T-helper 9 cell (primary cell): ENCODE results near the gene MCFD2.
"Not testable (repeated sequence)": the region's sequence is repeated elsewhere in the genome, so short reads cannot be mapped to it uniquely, and the experiment has no call there.

ENCODE experiments used
- DNase-seq: peaks from one replicate; pipeline ENCODE4 v3.0.0-alpha.2; 2020

MCFD2 gene

DNA sequence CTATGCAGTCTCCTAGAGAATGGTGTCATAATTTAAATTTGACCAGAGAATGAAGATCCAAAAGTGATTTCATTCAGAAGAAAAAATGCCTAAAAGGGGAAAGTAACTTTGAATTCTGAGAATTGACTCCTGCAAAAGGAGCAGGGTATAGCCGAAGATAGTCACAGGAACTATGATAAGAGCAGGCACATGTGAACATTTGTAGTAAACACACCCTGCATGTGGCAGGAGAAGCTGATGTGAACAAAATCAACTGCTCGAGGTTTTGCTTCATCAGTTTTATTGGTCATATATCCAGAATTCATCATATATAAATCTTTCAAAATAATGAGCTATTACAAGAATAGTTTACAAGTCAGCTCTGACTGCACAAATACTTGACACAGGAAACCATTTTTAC, 14.0 kb downstream of the MCFD2 start:
- no peak for DNase-seq

DNA sequence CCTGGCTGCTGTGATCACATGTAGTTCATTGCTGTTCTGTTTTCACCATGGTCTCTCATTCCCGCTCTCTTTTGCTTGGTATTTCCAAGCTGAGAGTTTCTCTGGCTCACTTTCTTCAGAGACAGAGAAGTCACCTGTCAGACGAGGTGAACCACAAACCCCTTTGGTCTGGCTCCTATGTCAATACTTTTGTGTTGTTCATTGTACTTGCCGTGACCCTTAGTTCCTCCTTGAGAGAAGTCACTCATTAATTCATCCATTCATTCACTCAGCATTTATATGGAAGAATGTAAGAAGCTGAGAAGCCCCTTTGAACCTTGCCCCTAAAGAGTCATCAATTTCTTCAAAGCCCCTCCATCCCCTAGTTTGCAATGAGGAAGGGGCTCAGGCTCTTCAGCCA, 15.2 kb downstream of the MCFD2 start:
- DNase-seq: no peak

DNA sequence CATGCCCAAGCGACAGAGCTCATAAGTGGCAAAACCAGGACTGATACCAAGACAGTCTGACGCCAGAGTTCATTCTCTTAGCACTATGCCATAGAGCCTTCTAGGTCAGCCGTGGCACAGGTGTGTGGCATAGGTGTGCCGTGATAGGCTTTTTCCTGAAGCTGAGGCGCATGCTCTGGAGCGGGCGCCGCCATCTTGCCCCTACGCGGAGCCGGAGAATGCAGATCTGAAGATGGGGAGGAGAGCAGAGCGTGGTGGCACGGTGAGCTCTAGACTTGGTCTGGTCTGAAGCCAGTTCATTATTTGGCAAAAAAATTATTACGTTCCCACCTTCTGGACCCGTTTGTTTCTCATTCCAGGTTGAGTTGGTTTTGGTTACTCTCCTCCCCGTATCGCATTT, 16.6 kb downstream of the MCFD2 start:
- DNase-seq: no peak

DNA sequence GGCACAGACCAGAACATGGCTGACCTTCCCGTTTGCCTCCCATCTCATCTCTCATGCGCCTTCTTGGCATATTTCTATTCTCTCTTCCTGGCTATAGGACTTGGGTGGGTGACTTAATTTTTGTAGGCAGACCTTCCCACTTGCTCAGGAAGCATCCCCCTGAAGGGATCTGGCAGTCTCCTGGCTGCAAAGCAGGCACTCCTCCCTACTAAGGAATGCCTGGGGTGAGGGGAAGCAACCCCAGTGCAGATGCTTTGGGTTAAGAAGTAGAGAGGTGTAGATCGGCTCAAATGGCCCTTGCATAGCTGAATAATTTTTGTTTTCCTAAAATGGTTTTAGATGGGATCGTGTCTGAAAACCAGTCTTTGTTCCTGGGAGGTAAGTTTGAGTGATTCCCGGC, 17.6 kb downstream of the MCFD2 start:
- no peak for DNase-seq

DNA sequence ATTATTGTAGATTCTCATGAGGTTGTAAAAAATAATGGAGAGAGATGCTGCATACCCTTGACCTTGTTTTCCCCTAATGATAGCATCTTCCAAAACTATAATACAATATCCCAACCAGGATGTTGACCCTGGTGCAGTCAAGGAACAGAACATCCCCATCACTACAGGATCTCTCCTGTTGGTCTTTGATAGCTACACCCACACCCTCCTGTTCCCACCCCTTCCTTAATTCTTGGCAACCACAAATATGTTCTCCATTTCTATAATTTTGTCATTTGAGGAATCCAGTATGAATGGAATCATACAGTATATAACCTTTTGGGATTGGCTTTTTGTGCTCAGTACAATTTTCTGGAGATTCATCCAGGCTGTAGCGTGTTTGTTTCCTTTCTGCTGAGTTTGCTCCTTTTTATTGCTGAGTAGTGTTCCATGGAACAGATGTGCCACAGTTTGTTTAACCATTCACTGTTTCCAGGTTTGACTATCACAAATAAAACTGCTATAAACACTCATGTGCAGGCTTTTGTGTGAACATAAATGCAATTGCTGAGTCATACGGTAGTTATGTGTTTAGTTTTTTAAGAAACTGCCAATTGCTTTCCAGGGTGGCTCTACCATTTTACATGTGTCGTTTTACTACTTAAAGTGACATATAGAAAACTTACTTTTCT, 22.2 kb downstream of the MCFD2 start:
- DNase-seq: no peak

DNA sequence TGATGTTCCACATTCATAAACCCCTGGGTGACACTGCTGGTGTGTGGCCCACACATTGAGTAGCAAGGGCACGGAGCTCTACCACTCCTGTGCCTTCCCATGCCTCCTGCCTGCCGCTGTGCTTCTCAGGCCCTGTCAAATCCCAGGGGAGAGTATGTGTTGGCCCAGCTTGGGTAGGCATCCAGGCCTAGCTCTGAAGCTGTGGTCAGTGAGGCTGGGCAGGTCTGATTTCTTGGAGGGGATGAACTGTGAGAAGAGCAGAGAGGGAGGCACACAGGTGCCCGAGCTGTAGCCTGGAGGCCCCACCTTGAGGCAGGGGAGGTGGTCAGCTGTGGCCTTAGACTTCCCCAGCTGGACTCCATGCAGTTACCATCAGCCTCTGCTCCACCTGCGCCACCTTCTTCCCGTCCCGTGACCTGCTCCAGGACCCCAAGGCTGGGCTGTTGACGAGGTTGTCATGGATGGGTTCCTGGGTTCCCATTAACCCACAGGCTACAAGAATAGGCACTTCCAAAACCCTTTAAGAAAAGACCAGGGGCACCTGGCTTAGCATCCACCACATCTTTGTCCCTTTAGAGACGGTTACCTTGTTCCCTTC, 23.6 kb downstream of the MCFD2 start:
- DNase-seq: no peak

DNA sequence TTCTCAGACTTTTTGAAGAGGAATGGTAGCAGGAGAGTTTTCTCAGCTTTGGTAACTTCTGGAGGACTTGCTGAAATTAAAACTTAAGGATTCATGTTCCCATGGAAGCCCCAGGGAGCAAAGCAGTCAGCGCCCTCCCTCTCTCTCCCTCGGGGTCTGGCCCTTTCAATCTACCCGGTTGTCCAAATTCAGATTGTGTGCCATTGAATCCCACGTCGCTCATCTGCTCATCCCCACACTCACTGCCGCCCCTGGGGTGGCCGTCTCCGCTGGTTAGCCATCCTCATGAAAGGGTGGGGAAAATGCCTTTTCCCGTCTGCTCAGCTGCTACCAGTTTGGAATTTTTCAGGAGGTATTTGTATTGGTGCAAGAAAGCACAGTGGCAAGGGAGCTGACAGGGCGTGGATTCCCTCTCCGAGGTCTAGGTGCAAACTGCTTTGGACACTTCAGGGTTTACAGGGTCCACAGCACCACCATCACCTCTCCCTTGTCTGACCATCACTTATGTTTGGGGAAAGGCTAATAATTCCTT, 27.1 kb downstream of the MCFD2 start:
- DNase-seq: no peak

DNA sequence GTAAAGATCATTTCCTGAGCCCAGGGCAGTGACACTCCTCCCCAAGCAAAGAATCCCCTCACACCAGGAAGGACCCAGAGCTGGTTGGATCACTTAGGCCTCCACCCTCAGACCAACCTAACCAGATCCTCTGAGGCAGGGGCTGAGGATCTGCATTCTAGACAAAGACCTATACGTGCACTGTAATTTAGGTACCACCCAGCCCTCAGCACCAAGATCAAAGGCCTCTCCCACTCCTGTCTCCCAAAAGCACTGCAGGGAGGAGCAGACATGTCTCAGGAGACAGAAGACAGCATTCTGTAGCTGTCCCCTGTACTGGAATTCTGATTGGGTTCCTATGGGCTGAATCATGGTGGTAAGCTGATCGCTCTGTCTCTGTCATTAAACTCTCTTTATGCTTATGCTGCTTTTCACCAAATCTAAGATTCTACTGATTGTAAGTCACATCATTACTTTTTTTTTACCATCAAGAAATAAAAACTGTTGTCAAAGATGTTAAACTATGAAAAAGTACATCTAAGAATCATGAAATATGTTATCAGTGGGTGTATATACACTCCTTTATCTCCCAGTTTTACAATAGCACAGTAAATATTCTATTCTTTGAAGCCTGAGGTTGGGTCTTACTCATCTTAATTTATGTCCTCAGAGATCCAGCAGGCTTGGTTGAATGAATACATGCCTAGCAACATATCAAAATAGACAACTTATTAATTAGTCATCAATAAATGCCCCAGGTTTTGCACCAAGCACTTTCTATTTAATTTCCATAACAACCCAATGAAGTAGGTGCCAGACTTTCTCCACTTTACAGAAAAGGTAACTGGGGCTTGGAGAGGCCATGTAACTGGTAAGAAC, 28.3 kb downstream of the MCFD2 start:
- DNase-seq: no peak

DNA sequence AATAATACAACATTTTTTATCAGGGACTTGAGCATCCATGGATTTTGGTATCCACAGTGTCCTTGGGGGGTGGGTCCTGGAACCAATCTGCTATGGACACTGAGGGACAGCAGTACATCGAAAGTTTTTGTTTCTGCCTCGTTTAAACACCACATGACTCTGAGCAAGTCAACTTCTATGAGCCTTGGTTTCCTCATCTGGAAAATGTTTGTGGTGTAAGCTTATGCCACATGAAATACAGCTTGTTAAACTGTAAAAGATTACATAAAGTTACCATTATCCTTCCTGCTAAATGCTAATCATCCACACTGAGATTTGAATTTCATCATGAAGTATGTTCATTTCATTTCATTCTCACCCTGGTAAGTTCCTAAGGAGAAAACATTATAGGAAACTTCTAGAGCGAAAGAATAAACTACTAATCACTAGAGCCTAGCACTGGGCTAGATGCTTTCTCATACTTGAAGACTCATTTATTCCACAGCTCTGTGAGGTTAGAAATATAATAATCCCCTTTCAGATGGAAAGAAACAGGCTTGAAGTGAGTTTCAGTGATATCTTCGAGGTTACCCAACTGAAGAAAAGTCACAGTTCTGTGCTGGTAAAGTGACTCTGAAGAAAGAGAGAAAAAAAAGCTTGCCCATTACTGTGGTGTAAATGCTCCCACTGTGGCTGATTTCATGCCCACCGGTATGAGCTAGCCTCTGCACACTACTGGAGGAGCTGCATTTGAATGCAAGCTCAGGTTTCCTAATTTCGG, 29.2 kb downstream of the MCFD2 start:
- DNase-seq: no peak

DNA sequence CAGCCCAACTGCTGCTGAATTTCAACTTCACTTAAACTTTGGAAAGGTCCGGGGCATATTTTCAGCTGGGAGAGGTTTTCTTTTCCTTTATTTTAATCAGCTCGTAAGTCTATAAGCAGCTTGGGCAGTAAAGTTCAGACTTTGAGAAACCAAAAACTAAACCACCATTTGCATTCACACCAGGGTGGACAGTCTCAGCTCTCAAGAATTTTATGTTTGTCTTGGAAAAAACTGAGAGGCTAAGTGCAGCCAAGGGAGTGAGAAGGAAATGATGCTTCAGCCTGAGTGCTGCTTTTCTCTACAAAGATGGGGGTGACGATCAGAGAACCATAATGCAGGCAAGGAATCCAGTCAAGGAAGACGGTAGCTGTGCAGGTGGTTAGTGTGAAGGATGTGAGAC, 30.2 kb downstream of the MCFD2 start:
- no peak for DNase-seq

DNA sequence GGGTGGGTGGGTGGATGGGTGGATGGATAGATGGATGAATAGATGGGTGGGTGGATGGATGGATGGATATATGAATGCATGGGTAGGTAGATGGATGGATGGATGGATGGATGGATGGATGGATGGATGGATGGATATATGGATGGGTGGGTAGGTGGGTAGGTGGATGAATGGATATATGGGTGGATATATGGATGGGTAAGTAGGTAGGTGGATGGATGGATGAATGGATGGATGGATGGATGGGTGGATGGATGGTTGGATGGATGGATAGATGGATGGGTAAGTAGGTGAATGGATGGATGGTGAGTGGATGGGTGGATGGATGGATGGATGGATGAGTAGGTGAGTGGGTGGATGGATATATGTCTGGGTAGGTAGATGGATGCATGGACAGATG, 36.1 kb downstream of the MCFD2 start:
- no peak for DNase-seq

DNA sequence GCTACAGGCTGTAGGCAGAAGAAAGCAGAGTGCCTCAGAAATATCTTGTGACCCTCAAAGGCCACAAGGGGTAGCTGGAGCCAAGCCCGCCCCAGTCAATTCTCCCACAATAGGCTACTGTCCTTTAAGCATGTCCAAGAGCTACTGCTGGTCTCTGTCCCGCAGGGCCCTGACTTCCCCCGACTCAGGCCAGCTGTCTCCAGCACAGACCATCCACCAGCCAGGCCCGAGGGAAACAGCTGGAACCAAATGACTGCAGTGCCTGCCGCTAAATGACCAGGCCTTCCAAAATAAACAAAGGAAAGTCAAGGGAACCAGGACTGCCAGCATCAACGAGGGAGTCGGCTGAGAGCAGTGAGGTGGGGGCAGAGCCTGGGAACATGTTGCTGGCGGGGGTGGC, 36.7 kb downstream of the MCFD2 start:
- no peak for DNase-seq

DNA sequence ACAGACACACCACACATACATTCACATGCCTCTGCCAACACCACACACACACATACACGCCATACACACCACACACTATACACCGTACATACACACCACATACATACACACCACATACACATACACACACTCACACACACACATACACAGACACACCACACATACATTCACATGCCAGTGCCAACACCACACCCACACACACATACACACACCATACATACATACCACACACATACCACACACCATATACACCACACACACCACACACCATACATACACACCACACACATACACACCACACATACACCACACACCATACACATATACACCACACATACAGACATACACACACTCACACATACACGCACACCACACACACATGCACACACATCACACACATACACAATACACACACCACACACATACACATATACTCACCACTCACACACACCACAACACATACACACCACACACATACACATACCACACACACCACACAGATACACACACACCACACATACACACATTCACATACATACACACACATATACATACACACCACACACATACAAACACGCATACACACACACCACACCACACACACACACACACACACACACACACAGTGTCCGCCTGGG, 37.2 kb downstream of the MCFD2 start:
- no peak for DNase-seq

DNA sequence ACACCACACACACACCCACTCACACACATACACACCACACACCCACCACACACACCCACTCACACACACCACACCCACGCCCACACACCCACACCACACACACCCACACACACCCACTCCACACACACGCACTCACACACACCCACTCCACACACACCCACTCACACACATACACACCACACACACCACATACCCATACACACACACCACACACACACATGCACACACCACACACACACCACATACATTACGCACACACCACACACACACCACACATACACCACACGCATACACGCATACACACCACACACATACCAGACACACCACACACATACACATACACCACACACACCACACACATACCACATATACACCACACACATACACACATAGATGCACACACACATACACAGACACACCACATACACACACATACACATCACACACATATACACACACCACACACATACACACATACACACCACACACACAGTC, 37.9 kb downstream of the MCFD2 start:
- no peak for DNase-seq

DNA sequence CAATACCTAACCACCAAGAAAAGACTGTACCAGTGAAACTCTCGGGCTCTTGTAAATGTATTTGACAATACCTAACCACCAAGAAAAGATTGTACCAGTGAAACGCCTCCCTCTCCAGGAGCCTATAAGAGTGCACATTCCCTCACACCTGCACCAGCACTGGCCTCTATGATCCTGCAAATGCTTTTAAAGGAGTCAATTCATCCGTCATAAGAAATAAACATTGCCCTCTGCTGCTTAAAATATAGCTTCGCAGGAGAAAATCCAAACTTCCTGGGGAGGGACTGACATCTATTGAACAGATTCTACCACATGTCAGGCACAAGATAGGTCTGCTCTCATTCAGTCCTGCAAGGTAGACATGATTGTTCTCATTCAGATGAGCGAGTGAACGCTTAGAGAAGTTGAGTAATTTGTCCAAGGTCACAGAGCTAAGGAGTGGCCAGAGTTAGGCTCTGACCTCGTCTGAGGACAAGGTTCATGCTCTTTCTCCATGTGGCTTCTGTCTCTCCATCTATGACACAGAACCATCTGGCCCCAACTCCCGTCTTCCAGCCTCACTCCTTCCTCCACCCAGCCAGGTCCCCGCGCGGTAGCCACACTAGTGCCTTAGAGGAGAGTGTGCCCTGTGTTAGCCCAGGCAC, 38.7 kb downstream of the MCFD2 start:
- no peak for DNase-seq

DNA sequence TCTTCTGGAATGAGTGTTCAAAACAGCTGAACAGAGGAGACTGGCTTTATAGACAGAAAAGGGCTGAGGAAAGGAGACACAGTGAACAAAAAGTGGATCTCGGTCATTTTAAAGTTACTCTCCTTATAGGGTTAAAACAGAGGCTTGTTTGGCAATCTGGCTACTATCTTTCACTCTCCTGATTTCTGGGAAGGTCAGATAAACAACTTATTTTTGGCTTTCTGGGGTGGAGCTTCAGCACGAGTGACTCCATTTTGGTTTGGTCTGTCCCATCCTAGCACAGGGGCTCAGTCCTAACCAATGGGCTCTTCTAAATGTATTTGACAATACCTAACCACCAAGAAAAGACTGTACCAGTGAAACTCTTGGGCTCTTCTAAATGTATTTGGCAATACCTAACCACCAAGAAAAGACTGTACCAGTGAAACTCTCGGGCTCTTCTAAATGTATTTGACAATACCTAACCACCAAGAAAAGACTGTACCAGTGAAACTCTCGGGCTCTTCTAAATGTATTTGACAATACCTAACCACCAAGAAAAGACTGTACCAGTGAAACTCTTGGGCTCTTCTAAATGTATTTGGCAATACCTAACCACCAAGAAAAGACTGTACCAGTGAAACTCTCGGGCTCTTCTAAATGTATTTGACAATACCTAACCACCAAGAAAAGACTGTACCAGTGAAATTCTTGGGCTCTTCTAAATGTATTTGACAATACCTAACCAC, 39.5 kb downstream of the MCFD2 start:
- not testable (repeated sequence) for DNase-seq

DNA sequence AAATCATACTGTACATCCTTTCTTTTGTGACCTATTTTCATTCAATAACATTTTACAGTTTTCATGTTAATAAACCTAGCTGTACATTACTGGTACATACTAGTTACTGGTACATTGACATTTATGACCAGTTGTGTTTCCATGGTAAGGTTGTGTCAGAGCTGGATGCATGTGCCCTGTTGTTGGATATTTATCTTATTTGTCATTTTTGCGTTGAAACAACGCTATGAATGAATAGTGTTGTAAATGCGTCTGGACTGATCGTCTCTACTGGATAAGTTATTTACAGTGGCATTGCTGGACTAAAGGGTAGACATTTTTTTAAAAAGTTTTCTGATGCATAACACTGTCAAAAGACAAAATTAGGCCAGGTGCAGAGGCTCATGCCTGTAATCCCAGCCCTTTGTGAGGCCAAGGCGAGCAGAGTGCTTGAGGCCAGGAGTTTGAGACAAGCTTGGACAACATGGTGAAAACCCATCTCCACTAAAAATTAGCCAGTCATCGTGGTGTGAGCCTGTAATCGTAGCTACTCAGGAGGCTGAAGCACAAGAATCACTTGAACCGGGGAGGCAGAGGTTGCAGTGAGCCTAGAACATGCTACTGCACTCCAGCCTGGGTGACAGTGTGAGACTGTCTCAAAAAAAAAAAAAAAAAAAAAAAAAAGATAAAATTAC, 40.2 kb downstream of the MCFD2 start:
- no peak for DNase-seq

DNA sequence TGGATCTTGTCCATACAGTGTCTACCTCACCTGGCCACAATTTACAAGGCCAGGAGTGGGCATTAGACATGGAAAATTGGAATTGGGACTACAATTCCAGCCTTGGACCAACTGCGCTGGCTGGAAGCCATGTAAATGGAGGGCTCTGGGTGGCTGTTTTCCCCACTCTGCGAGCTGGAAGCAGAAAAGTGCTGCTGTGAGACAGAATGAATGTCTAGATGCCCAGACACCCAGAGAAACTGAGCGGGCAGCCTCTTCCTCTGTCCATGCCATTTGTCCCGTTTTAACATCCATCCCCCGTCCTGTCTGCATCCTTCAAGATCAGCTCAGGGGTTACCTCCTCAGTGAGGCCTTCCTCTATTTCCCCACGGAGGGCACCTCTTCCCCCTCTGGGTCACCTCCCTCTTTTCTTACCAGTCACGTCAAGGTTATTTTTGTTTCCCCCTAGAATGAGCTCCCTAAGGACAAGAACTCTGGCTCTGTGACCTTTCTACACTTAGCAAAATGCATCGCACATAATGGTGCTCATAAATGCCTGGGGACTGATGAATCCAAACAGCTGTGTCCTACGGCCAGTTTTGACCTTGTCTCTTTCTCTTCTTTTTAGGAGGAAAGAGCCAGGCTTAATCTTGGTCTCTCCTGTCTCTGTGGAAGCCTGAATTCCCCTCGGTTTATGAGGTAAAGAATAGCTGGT, 41.2 kb downstream of the MCFD2 start:
- no peak for DNase-seq

DNA sequence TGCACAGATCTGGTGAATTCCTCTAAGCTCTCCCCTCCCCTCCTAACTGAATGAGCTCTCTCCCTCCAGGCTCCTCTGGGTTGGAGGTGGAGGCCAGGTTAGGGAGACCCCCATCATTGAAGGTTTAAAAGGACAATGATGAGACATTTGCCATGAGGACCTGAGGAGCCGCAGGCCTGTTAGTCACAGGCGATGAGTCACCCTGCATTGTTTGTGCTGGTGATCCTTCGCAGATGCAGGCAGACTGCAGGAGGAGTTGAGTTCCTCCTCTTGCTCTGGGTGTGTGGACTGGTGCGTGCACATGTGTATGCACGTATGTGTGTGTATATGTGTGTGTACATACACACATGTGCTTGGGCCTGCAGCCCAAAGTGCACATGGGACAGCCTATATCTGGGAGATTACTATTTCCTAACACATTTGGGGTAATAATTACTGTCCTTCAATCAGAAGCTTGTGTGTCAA, 42.0 kb downstream of the MCFD2 start:
- no peak for DNase-seq
